HG02981 (cell line): ENCODE measurements around the gene CNGB1.

Experiments used
- ATAC-seq: cut with Tn5 transposase; IDR thresholded peaks from one replicate; pipeline ENCODE4 v1.9.1; 2021; ENCODE audit warnings: mild to moderate bottlenecking, moderate library complexity; ENCODE audit not compliant: unreplicated experiment

CNGB1 gene

DNA sequence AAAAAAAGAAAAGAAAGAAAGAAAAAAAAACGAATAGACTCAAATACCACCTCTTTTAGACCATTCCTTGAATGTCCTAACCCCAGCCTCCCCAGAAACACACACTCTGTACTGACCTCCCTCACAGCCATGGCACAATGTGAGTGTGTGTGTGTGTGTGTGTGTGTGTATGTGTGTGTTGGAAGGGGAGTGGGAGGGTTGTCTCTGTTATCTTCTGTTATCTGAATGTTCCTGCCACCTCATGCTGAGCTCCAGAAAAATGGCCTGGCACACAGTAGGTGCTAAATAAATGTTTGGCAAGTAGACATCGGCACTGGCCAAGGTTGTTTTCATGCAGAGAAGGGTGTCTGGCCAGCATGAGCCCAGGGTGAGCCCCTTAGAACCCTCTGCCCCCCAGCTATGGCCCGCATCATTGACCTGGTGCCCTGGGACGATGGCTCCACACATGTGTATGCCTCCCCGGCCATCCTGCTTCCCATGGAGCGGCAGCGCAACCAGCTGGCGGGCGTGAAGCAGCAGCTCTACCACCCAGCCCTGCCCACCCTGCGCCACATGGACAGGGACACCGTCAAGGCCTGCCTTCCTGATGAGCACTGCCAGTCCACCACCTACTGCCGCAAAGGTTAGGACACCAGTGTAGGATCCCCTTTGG is 6.6 kb upstream of the CNGB1 start:
- ATAC-seq = no peak

DNA sequence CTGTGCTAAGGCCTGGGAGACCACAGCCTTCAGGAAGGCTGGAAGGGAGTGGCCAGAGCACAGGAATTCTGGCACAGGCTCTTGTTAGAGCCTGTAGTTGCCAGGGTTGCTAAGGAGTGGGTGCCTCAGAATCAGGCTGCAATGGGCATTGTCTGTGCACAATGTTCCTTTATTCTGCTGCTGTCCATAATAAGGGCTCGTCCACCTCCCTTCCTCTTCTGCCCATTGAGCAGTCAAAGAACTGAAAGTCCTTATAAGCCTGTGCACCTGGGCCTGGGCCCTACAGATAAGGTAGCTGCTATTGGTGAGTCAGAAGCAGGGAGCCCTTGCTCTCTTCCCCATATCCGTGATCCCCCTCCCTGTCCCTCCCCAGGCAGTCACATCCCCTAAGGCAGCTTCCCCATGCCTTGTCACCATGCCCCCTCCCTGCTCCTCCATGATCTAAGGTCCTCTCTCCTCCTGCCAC is 5.4 kb upstream of the CNGB1 start:
- ATAC-seq = no peak

DNA sequence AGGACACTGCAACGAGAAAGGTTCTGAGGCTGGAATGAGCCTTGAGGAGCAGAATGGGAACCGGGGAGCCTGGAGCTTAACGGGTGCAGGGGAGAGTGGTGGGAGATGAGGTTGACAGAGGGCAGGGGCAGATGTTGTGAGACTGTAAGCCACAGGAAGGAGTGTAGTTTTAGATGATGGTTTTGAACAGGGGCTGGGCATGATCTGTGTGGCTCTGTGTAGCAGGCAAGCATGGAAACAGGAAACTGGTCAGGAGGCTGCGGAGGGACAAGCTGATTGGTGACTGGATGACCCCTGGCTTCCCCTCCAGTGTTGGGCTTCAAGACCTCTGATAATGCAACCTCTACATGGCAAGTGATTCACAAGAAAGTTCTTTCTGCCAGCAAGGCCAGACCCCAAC is 1.4 kb upstream of the CNGB1 start:
- no peak for ATAC-seq

DNA sequence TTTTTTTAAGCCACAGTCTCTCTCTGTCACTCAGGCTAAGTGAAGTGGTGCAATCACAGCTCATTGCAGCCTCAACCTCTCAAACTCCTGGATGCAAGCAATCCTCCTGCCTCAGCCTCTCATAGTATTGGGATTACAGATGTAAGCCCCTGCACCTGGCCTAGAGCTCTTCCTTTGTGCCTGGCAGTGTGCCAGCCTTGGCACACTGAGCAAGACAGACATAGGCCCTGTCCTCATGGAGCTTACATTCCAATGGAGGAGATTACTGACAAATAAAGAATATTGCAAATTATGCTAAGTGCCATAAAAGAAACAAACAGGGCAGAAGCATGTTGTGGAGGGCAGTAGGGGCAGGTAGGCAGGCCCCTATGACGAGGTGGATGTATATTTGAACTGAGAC is 920 bp upstream of the CNGB1 start:
- no peak for ATAC-seq

DNA sequence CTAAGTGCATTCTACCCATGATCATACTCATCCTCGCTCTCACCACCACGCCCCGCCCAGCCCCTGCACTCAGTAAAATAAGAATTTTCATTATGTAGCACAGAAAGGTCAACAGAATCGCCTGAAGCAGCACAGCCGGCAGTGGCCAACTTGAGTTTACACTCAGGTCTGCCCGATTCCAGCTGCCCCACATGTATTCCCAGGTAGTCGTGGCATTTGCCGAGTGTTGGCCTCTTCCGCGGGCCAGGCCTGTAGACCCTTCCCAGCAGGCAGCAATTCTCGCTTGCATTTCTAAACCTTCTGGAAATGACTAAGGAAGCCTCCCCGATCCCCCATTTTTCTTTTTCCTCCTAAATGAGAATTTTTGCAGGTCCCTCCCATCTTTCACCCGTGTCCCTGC is 609 bp downstream of the CNGB1 start:
- no peak for ATAC-seq

DNA sequence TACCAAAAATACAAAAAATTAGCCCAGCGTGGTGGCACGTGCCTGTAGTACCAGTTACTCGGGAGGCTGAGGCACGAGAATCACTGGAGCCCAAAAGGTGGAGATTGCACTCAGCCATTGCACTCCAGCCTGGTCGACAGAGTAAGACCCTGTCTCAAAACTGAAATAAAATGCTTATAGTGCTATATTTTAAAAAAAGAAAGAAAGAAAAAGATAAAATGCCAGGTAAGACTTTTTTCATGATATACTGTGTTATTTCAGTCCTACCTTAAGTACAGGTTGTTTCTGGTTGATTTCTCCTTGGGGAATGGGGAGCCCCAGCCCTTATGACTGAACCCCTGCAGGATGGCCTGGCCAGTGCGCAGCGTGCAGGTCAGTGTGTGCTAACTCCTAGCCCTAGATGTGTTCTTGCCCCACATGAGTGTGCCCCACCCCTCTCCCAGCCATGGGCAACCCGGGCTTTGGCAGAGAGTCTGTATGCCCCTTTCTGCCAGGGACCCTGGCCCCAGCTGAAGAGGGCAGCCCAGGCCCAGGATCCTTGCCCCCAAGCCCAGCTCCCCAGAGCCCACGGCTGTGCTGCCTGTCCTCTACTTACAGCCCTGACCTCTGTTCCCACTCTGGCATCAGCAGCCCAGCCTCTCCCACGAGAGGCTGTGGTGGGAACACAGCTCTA is 1.3 kb downstream of the CNGB1 start:
- no peak for ATAC-seq

DNA sequence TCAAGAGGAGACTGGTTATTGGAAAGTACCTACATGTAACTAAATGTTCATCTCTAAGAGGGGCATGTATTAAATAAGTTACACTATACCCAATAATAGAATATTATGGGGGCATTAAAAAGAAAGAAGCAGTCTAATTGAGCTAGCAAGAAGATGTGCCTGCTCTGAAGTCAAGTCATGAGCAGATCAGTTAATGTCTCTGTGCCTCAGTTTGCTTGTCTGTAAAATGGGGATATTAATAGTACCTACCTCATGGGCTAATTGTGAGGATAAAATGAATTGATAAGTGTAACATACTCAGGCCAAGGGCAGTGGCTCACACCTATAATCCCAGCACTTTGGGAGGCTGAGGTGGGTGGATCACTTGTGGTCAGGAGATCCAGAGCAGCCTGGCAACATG is 3.0 kb downstream of the CNGB1 start:
- ATAC-seq = no peak

DNA sequence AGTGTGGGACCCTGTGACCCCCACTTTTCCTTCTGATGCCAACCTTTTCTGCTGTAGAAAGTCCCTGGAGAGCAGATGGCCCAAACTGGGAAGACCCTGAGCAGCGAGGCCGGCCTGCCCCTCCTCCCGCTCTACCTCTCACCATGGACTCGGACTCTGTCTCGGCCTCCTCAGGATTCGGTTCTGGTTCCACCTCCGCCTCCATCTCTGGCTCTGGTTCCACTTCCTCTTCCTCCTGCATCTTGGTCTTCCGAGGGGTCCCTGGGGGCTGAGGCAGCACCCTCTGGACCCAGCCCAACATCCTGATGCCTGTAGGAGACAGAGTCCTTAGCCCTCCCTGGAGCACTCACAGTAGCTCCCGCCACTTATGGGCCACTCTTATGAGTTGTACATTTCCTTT is 3.9 kb downstream of the CNGB1 start:
- no peak for ATAC-seq

DNA sequence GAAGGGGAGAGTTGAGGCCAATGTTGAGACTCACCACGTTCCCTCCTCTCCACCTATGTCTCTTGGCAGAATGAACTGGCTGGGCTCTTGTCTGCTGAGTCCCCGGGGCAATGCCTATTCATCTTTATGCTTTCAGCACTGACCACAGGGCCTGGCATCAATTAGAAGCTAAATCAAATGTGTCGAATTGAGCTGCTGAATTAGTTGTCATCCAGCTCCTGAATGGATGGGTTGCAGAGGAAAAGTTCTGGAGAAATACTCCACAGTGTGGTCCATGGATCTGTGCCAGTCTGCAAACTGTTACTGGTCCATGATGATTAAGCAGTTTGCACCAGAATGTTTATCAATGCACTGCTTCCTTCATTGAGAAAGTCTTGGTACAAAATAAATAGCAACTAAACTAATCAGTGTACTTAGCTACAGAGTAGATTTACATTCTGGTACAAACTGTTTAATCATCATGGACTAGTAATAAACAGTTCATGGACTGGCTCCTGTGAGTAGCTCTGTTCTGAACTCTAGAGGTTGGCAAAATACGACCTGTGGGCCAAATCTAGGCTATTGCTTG is 4.6 kb downstream of the CNGB1 start:
- ATAC-seq = no peak

DNA sequence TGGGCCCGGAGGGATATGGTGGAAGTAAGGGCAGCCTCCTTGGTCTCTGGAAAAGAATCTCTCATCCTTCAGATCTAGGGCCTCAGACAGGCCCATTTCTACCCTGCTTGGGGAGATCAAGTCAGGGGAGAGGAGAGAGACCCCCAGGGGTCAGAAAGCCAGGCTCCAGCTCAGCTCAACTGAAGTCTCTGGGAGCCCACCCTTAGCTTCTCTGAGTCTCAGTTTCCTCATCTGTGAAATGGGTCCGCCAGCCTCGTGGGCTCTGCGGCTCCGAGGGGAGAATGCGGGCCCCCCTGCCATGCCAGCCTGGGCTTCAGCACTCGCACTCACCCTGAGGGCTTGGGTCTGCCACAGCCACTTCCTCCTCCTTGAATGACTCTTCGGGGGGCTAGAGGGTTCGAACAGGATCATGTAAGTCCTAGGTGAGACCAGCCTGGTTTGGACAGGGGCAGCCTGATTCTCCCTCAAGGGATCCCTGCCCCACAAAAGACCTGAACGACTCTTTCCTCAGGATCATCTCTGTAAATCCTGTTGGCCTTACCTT is 6.7 kb downstream of the CNGB1 start:
- ATAC-seq = no peak

DNA sequence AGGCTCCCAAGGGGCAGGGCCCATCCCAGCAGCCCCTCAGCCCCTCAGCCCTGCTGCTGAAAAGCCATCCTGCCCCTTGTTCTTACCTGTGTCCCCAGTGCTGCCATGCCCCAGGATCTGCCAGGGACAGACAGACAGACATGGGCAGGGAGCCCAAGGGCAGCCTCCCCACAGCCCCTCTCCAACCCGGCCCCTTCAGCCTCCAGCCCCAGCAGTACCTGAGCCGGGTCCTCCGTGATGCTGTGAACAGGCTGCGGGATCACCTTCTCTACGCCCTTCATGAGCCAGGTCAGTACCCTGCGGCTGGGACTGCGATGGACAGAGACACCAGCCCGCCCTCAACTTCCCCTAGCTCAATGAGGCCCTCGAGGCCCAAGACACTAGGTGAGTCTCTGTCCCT is 8.2 kb downstream of the CNGB1 start:
- ATAC-seq = no peak

DNA sequence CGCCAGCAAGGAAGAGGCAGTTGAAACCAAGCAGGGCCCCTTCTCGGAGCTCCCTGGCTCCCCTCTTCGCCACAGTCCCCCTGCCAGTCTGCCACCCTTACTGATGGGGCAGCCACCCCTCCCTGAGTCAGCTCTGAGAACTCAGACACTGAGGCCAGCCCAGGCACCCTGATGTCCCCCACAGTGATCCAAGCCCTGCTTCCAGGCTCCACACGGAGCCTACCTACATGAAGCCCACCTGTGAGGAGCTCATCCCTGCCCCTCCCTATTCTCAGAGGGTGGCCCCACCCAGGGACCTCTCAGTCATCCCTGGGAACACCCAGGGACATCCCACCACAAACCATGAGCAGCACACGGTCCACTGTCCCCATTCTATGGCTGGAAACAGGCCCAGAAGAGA is 8.9 kb downstream of the CNGB1 start:
- no peak for ATAC-seq

DNA sequence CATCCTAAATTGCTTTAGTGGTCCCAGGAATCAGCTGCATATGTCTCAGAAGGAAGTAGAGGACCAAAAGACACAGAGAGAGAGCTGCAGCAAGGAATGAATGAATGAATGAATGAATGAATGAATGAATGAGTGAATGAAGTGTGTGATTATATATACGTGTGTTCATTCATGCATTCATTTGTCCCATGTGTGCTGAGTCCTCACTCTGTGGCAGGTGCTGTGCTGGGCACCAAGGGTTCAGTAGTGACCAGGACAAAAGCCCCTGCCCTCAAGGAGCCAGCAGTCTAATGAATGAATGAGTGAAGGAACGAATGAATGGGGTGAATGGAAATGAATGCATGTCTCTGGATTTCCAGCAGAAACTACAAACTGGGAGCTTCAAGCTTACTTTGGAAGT is 9.4 kb downstream of the CNGB1 start:
- no peak for ATAC-seq

DNA sequence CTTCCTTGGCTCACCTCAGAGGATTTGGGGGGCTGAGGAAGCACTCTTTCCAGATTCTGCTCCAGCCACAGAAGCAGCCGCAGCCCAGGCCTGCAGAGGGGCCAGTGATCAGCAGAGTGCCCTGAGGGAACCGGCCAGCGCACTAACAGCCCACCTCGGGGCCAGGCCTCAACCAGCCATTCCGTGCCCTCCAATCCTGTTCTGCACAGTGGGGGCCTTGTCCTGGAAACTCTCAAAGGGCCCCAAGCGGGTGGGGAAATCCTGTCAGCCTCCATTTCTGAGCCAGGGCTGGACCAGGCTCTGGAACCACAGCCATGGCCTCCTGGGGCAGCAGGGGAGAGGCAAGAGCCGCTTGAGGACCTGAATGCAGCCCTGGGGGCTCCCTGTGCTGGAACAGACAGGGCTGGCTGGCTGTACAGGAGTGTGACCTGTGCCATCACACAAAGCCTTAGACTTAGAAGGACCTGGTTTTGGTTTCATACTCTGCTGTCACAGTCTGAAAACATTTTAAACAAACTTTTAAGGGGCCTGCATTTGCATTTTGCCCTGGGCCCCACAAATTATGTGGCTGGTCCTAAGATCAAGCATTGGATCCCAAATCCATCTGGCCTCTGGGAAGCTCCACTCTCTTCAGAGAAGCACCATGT is 10.0 kb downstream of the CNGB1 start:
- ATAC-seq = no peak

DNA sequence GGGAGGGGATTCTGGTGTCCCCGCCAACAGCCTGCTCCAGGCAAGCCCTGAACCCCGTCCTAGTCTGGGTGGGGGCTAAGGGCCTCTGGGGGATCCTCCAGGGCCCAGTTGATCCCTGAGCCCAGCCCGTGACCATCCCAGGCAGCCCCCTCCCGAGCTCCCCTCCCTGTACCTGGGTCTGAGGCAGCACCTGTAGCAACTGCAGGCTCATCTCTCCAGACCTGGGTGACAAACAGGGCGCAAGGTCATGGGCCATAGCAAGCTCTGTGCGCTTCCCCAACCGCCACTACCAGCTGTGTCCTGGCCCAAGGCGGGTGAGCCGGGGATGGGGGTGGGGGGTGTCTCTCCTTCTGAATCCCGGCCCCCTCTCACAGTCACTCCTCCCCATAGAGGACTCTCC is 10.6 kb downstream of the CNGB1 start:
- no peak for ATAC-seq

DNA sequence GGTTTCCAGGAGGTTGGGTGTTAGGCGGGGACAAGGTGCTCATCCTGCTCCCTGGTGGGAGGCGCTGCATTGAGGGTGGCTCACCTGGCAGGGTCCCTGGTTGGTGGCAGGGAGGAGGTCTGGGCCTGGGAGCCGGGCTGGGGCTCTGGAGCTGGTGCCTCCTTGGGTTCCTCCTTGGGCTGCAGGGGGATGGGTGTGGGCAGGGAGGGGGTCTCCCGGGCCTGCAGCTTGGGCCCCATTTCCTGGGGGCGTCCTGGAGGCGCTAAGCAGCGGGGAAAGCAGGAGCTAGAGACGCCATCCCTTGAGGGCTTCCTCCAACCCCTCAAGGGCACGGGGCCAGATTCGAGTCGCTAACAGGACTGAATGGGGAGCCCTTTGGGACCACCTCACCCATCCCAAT is 11.1 kb downstream of the CNGB1 start:
- ATAC-seq = no peak

DNA sequence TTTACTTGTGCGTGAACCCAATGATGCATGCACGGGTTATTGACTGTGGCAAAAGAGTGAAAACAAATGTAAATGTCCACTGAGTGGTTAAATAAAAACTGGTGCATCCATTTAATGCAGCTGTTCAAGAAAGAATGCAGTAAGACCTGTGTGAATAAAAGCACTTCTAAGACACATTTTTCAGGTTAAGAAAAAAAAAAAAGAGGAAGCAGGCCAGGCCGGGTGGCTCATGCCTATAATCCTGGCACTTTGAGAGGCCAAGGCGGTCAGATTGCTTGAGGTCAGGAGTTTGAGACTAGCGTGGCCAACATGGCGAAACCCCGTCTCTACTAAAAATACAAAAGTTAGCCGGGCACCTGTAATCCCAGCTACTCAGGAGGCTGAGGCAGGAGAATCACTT is 11.8 kb downstream of the CNGB1 start:
- ATAC-seq = no peak

DNA sequence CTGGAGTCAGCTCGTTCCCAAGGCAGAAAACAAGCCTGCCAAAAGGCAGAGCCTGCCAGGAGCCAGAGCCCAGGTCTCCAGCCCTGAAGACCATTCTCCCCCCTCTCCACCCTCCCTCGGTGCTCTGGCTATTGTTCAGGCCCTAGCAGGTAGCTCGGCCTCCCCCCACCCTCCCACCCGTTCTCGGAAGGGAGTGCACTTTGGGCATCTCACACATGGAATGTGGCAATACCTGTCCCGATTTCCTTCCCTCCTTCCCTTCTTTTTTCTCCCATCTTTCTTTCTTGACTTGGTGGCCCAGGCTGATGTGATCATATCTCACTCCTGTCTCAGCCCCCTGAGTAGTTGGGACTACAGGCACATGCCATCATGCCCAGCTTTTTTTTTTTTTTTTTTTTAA is 12.4 kb downstream of the CNGB1 start:
- no peak for ATAC-seq

DNA sequence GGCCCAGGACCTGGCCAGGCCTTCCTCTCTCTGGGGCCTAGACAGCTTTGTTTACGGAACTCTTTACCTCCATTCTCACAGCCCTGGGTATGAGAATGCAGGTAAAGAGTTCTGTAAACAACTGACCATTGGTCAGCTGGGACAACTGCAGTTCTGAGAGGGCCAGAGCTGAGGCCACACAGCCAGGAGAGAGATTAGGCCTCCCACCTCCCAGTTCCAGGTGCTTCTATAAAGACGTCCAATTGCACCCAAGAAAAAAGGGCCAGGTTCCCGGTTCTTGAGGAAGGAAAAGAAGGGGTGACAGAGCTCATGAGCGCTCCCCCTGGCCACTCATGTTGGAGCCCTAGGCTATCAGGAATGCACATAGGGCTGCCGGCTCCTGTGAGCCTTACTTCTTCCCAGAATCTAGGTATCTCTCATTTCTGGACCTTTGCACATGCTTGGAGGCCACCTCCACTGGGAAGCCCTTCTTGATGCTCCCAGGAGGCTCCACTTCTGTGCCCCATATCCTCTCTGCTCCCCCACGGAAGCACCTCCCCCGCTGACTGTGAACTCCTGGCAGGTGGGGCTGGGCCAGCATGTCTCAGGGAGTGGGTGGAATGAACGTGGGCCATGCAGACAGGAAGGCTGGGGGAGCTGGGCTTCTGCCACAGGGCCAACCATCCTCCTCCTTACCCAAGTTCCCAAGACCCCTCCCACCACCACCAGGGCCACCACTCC is 13.1 kb downstream of the CNGB1 start:
- no peak for ATAC-seq

DNA sequence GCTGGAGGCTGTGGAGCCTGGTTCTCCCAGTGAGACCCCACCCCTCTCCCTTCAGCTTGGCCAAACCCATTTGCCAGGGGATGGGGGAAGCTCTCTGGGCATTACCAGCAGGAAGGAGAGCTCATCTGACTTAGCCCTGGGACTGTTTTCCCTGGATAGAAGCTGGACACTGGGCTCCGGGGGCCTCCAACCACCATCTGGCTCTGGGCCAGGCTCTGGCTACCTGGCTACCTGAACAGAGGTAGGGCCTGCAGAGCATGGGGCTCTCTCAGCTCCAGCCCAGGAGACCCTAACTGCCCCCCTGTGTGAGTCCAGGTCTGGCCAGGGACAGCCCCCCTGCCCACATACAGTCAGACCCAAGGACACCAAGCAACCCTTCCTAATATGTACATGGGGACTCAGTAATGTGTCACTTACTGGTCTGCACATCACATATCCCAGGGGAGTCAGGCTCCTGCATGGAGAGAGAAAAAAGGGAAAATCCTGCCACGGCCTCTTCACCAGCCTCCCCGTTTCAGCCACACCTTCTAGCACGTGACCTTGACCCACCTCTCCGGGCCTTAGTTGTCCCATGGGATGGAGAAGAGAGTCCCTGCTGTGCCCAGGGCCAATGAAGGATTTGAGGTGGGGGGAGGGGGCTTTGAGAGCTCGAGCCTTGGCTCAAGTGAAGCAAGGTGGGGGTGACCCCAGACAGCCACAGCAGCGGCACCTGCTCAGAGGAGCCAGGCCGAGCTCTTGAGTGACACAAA is 13.8 kb downstream of the CNGB1 start:
- ATAC-seq = no peak
